ENCODE data around the gene IP6K1. TPM values are rescaled to one million over a fixed set of nuclear protein-coding genes. Genes with fewer than 3 reads are reported as not detected.
"Not testable (repeated sequence)": the region's sequence is repeated elsewhere in the genome, so short reads cannot be mapped to it uniquely, and the experiment has no call there.

IP6K1 gene
- total RNA-seq, 1 experiment from 2014 or later = 44.8 TPM

- ChIA-PET POLR2A (interaction anchor here (0.9 to 3.5 kb wide), 10 partner anchors 12 to 302 kb away, joined by 3 to 33 read pairs (median 6); partner anchors contain the start of genes AMIGO3, CDHR4, GMPPB and INKA1), CTCF (interaction anchor here (0.8 to 3.2 kb wide), 6 partner anchors 9 to 138 kb away, joined by 3 to 15 read pairs (median 4); partner anchors contain the start of gene CDHR4)
- no peak for TF ChIP-seq CTCF (IDR thresholded peaks at IDR 0.05; ENCODE audit: unreplicated experiment)
- no peaks in the 10 kb centered on the region for H3K27me3 Mint-ChIP-seq (ENCODE audit: insufficient read depth, unreplicated experiment)
- H3K27ac Mint-ChIP-seq (ENCODE audit: low read depth, unreplicated experiment) = peak overlapping the region; percentile 97
- H3K9me3 Mint-ChIP-seq (ENCODE audit: unreplicated experiment) = no peaks in the 10 kb centered on the region
- intact Hi-C loops (cut with micrococcal nuclease) = loop anchor here (2.0 kb wide), 1 partner anchor 16 kb away; the partner anchor contains the start of gene INKA1
- H3K36me3 Mint-ChIP-seq (ENCODE audit: insufficient read depth, unreplicated experiment) = peaks cover 11% of the 10 kb centered on the region
- TSS peak; percentile 95 for BruUV-seq (replicated peaks)
- no peak for DNase-seq (ENCODE audit: unreplicated experiment)
- H3K4me1 Mint-ChIP-seq (ENCODE audit: insufficient read depth, unreplicated experiment) = no peaks in the 10 kb centered on the region
- H3K4me3 Mint-ChIP-seq (ENCODE audit: unreplicated experiment) = peak overlapping the region; percentile 84
Observed at GRCh38 chr3:49787182-49787464, 781 bp upstream of the IP6K1 start.

GRCh38 chr3:49785565-49786356, 581 bp downstream of the IP6K1 start:
- peaks cover 19% of the 10 kb centered on the region for H3K36me3 Mint-ChIP-seq (ENCODE audit: insufficient read depth, unreplicated experiment)
- intact Hi-C loops (cut with micrococcal nuclease) = loop anchor here (2.0 kb wide), 1 partner anchor 17 kb away; the partner anchor contains the start of gene INKA1
- H3K27me3 Mint-ChIP-seq (ENCODE audit: insufficient read depth, unreplicated experiment) = no peaks in the 10 kb centered on the region
- TF ChIP-seq CTCF (IDR thresholded peaks at IDR 0.05; ENCODE audit: unreplicated experiment) = no peak
- DNase-seq (ENCODE audit: unreplicated experiment) = peak; percentile 34
- peak overlapping the region; percentile 84 for H3K4me3 Mint-ChIP-seq (ENCODE audit: unreplicated experiment)
- POLR2A ChIA-PET = interaction anchor here (0.5 to 3.5 kb wide), 19 partner anchors 11 to 304 kb away, joined by 3 to 33 read pairs (median 5); partner anchors contain the start of genes AMIGO3, CDHR4, GMPPB and INKA1
- no peaks in the 10 kb centered on the region for H3K4me1 Mint-ChIP-seq (ENCODE audit: insufficient read depth, unreplicated experiment)
- no TSS peak for BruUV-seq (replicated peaks)
- CTCF ChIA-PET = interaction anchor here (0.6 to 3.2 kb wide), 4 partner anchors 16 to 84 kb away, joined by 3 to 15 read pairs (median 3); no protein-coding TSS in a partner anchor
- H3K27ac Mint-ChIP-seq (ENCODE audit: low read depth, unreplicated experiment) = peak overlapping the region; percentile 70
- no peaks in the 10 kb centered on the region for H3K9me3 Mint-ChIP-seq (ENCODE audit: unreplicated experiment)

DNA sequence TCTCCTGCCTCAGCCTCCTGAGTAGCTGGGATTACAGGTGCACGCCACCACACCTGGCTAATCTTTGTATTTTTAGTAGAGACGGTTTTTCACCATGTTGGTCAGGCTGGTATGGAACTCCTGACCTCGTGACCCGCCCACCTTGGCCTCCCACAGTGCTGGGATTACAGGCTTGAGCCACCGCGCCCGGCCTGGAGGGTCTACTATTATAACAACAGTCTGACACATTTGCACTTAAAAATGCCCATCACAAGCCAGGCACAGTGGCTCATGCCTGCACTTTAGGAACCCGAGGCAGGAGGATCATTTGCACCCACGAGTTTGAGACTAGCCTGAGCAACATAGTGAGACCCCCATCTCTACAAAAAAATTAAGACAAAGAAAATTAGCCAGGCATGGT, 4.1 kb downstream of the IP6K1 start:
- ChIA-PET CTCF (interaction anchor here (0.6 to 3.0 kb wide), 3 partner anchors 57 to 80 kb away, joined by 3 to 8 read pairs (median 4); no protein-coding TSS in a partner anchor), POLR2A (interaction anchor here (1.0 kb wide), 1 partner anchor 23 kb away, joined by 3 read pairs; no protein-coding TSS in a partner anchor)
- H3K36me3 Mint-ChIP-seq (ENCODE audit: insufficient read depth, unreplicated experiment) = peaks cover 42% of the 10 kb centered on the region
- H3K27me3 Mint-ChIP-seq (ENCODE audit: insufficient read depth, unreplicated experiment); H3K4me1 Mint-ChIP-seq (ENCODE audit: insufficient read depth, unreplicated experiment); DNase-seq (ENCODE audit: unreplicated experiment); H3K4me3 Mint-ChIP-seq (ENCODE audit: unreplicated experiment); H3K9me3 Mint-ChIP-seq (ENCODE audit: unreplicated experiment); BruUV-seq (replicated peaks); H3K27ac Mint-ChIP-seq (ENCODE audit: low read depth, unreplicated experiment); intact Hi-C loops (cut with micrococcal nuclease): not testable (repeated sequence)

DNA sequence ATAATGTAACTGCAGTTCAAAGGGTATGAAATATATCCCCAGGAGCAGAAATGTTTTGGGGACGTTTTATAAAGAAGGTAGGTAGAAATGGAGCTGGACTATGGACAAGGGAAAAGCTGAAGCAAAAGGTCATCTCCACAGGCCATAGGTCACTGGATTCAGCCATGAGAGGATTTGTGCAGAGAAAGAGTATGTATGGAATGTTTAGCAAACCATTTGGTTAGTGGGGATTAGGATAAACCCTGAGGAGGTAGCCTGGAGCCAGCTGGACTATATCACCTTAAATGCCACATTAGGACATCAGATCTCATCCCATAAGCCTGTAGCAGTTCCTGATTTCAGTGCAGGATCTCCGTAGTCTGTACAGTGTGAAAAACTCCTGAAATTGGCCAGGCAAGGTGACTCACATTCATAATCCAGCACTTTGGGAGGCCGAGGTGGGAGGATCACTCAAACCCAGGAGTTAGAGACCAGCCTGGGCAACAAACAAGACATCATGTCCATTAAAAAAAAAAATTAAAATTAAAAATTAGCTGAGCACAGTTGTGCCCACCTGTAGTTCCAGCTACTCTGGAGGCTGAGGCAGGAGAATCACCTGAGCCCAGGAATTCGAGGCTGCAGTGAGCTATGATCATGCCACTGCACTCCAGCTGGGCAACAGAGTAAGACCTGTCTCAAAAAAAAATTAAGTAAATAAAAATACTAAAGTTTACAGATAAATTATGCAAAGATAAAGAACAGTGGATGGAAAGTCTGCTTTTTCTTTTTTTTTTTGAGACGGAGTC, 4.7 kb downstream of the IP6K1 start:
- TF ChIP-seq CTCF (IDR thresholded peaks at IDR 0.05; ENCODE audit: unreplicated experiment) = no peak
- Mint-ChIP-seq H3K4me1 (ENCODE audit: insufficient read depth, unreplicated experiment) (peaks cover 8% of the 10 kb centered on the region), H3K27ac (ENCODE audit: low read depth, unreplicated experiment) (no peak overlapping the region), H3K4me3 (ENCODE audit: unreplicated experiment) (no peak overlapping the region), H3K27me3 (ENCODE audit: insufficient read depth, unreplicated experiment) (no peaks in the 10 kb centered on the region), H3K36me3 (ENCODE audit: insufficient read depth, unreplicated experiment) (peaks cover 42% of the 10 kb centered on the region), H3K9me3 (ENCODE audit: unreplicated experiment) (no peaks in the 10 kb centered on the region)
- CTCF ChIA-PET = interaction anchor here (0.6 to 3.0 kb wide), 2 partner anchors 58 to 78 kb away, joined by 3 to 8 read pairs; no protein-coding TSS in a partner anchor
- POLR2A ChIA-PET = interaction anchor here (0.6 to 1.4 kb wide), 3 partner anchors 18 to 25 kb away, joined by 3 read pairs; no protein-coding TSS in a partner anchor
- no peak for DNase-seq (ENCODE audit: unreplicated experiment)
- intact Hi-C loops (cut with micrococcal nuclease) = no loop called here
- no TSS peak for BruUV-seq (replicated peaks)

- peaks cover 42% of the 10 kb centered on the region for H3K36me3 Mint-ChIP-seq (ENCODE audit: insufficient read depth, unreplicated experiment)
- H3K4me1 Mint-ChIP-seq (ENCODE audit: insufficient read depth, unreplicated experiment); H3K27me3 Mint-ChIP-seq (ENCODE audit: insufficient read depth, unreplicated experiment); H3K4me3 Mint-ChIP-seq (ENCODE audit: unreplicated experiment); CTCF ChIA-PET; H3K27ac Mint-ChIP-seq (ENCODE audit: low read depth, unreplicated experiment); H3K9me3 Mint-ChIP-seq (ENCODE audit: unreplicated experiment); BruUV-seq (replicated peaks); DNase-seq (ENCODE audit: unreplicated experiment); intact Hi-C loops (cut with micrococcal nuclease): not testable (repeated sequence)
- POLR2A ChIA-PET = interaction anchor here (1.4 kb wide), 1 partner anchor 24 kb away, joined by 3 read pairs; no protein-coding TSS in a partner anchor
Observed at GRCh38 chr3:49780975-49781365, 5.4 kb downstream of the IP6K1 start.
